Fibroblast of upper back skin (primary cell): Measurements from ENCODE around the gene NPAS2.
A peak's percentile ranks its signal among the peaks of the same experiment; 100 is the strongest.

Source experiments
- DNase-seq: peaks from one replicate; pipeline ENCODE4 v3.0.0-alpha.2; 2013

Gene NPAS2

DNA sequence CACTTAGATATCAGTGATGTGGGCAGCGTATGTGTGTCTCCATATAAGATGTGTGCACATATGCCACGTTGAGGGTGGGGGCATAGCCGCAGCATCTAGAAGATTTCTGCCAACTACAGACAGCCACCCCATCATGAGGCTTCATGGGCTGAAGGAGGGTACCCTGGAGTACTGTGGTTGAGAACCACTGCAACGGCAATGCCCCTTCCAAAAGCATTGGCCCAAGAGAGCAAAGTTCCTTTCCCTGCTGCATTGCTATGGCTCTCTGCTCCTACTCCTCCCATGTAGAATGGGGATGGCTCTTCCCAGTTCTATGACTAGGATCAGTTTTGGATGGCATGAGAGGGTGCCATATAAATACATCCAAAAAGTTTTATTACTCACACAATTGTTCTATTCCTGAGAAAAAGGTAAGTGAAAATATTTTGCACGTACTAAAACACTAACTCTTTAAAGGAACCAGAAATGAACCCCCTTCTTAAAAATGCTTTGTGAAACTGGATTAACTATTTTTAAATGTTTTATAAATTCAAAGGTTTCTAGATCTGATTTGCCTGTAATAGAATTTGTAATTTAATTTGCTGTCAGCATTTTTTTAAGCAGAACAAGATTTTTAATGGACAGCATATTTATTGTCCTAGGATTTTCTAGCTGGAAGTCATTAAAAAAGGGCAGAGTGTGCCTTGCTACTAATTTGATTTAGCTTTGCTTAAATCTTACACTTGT, 177.7 kb downstream of the NPAS2 start:
- DNase-seq: no peak

DNA sequence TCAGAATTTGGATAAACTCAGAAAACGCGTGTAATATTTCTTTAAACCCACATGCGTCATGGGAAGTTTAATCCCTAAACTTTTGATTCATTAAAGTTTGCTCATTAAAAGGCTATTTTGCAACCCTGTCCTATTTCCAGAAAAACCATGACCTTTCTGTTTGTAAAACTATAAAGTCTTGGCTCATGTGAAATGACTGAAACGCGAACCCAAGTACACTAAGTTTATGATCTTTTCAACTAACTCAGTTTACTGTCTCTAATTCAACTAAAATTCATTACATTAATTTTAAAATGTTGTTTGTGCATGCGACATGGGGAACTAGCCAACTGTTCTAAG, 178.3 kb downstream of the NPAS2 start:
- DNase-seq: no peak

DNA sequence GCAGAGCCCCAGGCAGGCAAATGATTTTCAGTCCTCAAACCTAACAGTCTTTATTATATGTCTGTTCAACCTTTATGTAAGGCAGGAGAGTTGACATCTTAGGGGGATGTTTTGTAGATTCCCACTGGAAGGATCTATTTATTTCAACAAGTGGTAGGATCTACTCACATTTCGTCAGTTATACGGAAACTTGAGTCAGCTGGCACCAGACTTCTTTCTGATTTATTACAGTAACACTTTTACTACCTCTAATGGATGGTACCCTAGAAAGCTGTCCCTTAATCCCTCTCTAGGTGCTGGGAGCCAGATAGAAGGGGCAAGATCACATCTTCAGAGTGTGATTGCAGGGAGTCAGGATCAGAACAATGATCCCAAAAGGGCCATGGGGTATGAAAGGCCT, 180.1 kb downstream of the NPAS2 start:
- DNase-seq: no peak

DNA sequence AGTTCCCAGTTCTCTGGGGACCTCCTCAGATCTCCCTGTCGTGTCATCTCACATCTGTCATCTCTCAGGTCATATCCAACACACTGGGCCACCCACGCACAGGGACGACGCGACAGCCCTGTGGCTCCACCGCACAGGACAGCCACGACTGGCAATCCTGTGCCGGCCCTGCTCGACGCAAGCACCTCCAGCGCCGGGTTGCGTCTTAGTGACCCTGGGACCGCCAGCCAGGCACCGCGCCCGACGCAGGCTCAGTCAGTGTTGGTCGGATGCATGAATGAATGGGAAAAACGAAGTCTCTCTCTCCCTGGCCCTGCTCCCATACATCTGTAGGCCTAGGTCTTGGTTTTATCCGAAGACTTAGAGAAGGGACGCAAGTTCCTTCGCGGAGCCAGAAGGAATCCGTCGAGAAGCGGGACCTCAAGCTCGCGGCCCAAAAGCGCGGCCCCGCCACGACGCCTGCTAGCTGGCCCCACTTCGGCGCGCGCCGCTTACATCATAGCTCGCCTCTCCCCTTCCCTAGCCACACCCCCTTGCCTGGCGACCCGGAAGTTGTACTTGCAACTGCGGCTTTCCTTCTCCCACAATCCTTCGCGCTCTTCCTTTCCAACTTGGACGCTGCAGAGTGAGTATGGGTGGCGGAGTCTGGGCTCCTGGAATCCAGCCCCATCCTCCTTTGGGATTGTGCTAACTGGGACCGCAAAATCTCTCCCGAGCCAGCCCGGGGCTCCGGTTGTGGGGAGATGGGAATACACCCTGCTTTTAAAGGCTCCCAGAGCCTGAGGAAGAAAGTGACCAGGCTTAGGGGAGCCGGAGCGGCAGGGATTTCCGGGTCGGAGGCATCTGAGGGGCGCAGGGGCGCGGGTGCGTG, 182.0 kb downstream of the NPAS2 start, which contains the start of gene RPL31:
Gene RPL31 (plus strand): TSS at position 599 of the 871 bp plus-strand sequence. CDS start 413 bp downstream, outside the sequence.
- peak; percentile 98 for DNase-seq

DNA sequence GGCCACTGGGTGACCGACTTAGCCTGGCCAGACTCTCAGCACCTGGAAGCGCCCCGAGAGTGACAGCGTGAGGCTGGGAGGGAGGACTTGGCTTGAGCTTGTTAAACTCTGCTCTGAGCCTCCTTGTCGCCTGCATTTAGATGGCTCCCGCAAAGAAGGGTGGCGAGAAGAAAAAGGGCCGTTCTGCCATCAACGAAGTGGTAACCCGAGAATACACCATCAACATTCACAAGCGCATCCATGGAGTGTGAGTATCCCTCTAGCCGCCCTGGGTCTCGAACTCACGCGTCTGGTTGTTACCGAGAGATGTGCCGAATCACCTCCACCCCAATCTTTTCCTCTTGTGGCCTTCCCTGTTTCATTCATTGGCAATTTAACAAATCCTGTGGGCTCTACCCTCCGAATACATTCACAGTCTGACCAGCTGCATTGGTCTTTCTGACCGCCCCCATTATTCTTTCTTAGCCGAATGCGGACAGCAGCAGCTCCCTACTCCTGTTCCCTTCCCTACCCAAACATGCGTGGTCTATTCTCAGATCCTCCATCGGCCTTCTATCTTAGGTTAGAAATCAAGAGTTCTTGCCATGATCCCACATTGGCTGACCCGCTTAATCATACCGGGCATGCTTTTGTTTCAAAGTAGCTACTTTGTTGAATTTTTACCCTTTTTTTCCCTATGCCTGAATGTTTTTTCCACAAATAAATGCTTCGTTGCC, 182.8 kb downstream of the NPAS2 start:
- DNase-seq: peak; percentile 9

DNA sequence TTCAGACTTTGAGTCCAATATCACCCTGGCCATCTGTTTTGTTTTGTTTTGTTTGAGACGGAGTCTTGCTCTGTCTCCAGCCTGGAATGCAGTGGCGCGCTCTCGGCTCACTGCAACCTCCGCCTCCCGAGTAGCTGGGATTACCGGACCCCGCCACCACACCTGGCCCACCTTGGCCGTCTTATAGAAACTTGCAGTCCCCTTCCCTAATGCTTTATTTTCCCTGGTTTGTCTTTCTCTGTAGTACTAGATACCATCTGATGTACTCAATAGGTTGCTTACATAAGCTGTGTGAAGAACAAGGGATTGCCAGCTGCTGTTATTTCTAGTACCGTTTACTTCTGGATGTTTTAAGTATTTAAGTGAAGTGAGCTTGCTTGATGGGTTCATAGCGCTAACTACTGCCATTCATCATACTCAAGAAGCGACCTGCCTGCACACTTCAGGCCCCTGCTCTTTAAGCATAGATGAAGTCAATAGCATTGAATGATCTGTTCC, 183.4 kb downstream of the NPAS2 start:
- DNase-seq: no peak

DNA sequence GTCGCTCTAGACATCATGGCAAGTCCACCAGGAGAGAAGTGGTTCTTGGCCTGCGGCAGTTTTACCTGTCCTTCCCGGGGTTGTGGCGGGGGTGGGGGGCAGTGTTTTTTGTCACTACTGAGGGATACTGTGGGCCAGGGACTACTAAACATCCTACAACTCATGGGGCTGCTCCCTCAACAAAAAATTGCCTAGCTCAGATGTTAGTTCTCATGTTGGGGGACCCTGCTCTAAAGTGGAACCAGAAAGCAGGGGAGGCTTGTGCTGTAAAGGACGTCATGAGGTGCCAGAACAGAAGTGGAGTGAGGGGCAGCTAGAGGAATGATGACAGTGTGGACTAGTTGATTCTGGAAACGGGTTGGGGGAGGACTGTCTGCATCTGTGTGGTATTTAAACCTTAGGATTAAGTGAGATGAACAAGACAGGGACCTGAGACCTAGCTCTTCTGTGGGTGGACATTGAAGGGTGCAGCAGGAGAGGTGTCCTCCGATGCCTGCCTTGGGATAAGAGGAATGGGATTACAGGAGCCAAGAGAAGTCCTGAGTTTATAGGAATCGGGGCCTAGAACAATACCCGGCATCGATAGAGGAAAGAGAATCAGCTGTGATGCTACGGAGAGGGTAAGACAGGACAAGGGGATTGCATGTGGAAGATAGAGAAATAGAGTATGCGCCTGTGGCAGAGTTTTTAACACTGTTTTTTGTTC, 184.8 kb downstream of the NPAS2 start:
- DNase-seq: no peak

DNA sequence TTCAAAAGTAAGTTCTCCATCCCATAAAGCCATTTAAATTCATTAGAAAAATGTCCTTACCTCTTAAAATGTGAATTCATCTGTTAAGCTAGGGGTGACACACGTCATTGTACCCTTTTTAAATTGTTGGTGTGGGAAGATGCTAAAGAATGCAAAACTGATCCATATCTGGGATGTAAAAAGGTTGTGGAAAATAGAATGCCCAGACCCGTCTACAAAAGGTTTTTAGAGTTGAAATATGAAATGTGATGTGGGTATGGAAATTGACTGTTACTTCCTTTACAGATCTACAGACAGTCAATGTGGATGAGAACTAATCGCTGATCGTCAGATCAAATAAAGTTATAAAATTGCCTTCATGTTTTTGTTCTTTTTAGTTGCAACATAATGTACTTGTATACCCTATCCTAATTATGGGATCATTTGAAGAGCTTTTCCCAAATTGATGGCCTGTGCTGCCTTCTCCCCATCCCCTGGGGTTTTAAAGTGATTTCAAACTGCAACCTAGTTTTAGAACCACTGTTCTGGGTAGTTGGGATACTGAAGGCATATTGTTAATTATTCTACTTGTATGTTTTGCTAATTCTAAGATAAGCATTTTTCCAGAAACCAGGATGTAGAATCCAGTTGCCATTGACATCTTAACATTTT, 186.3 kb downstream of the NPAS2 start:
- DNase-seq: no peak

DNA sequence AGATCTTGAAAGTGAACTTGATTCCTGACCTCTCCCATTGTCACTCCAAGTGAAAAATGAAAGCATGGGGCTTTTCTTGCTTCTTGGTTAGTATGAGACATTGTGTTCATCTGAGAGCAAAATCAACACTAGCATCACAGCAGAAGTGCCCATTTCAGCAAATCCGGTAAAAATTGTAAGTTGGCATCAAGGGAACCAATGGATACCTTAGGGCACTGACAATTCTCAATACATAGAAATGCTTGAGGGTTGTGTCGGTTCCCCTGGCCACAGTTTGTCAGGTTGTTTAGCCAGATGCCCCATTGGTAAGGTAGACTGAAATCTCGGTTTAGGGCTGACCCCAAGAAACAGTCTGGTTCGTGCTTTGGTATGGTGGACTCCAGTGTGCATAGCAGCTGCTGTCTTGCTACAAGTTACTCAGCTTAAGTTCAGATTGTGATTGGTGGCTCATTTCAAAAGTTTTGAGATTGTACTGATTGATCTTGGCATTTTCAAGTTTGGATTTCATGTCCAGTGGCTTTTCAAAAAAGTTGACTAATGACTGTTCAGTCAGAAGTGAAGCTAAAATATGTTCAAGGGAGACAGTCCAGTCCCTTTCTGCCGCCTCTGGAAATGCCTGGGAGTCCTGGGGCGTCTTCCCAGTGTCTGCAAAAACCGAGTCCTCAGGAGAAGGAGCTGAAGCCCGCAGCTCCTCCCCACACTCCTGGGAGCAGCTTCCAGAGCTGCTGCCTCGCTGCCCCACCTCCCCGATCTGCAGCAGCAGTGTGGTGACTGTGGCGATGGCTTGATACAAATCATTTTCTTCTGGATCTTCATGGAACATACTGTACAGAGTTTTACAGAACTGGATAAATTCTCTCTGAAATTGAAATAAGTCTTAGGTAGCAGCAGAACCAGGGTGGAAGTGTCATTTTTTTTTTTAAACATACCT, 187.7 kb downstream of the NPAS2 start:
- DNase-seq: no peak

DNA sequence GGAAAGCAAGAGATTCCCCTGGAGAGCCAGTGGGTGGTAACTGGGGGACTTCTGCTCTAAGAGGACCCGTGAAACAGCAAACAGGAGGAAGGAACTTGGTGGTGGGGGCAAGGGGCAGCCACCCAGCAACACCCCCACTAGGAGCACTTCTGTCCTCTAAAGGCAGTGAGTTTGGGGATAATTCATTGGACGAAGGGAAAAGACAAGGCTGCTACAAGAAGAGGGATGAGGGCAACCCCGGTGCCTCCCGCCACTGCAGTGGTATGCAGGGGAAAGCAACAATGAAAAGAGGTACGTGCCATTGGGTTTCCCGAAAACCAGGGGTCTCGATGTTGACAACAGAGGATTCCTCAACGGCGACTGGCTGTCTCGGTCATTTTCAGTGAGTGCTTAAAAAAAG, 191.2 kb downstream of the NPAS2 start:
- DNase-seq: no peak

DNA sequence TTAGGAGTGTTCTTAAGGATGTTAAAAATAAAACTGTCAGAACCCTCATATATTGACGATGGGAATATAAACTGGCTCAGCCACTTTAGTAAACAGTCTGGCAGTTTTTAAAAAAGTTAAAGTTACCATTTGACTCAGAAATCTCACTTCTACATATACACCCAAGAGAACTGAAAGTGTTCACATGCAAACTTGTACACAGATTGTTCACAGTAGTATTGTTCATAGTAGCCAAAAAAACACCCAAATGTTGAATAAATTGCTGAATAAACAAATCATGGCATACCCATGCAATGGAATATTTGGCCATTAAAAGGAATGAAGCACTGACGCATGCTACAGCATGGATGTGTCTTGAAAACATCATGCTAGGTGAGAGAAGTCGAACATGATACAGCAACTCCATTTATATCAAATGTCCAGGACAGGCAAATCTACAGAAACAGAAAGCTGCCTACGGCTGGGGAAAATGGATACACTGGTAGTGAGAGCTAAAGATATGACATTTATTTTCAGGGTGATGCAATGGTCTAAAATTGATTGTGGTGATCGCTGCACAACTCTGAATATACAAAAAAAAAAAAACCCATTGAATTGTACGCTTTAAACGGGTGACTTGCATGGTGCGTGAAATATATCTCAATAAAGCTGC, 192.2 kb downstream of the NPAS2 start:
- no peak for DNase-seq

DNA sequence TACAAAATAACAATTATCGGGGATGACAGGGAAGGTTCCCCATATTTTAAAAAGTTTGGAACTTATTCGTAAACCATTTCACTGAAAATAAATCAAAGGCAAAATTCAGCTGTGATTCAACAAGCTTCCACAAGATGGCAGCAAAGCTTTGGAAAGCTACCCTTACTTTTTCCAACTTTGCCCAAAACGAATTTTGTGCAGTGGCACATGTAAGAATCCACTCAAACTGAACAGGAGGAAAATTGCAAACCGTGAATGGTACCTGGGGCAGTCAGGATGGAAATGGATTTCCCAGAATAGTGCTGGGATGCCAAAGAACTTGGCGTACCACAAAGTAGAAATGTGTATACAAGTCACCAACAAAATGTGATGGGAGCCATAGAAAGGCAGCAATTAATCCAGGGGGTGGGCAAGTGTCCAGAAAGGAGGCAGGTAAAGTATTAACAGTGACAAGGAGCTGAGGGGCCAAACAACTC, 192.8 kb downstream of the NPAS2 start:
- DNase-seq: peak; percentile 49

DNA sequence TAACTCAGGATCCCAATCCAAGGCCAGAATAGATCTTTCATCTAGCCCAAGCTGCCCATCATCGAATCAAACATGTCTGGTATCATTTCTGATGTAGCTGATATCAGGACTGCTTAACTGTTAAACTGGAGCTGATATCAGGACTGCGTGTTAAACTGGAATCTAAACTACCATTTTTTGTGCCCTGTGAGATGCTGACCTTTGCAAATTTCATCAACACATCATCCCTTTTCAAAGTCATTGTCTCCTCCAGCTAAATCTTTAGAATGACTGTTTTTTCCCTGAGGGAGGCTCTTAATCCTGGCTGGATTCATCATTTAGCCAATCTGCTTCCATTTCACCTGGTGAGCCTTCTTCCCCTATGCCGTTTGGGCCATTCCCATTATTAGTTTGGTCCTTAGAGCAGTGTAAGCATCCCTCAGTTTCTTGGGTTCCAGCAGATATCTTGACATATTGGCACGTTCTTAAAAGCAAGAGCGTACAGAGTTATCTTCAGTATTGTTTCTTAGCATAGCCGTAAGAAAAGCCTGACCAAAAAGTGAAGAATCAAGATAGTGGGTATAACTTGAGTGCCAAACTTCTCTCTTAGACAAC, 194.4 kb downstream of the NPAS2 start:
- no peak for DNase-seq

DNA sequence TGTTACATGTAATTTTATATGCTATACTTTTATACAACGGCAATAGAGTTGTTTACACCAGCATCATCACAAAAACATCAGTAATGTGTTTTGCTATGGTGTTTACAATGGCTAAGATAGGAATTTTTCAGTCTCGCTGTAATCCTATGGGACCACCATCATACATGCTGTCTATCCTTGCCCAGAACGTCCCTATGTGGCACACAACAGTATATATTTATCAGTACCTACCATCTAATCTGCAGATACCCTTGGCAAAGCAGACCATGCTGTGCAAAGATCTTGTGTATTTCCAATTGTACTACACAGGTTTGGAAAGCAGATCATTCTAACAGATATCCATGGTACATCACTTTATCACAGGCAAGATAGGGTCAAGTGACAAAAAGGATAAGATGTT, 197.4 kb downstream of the NPAS2 start:
- DNase-seq: no peak

DNA sequence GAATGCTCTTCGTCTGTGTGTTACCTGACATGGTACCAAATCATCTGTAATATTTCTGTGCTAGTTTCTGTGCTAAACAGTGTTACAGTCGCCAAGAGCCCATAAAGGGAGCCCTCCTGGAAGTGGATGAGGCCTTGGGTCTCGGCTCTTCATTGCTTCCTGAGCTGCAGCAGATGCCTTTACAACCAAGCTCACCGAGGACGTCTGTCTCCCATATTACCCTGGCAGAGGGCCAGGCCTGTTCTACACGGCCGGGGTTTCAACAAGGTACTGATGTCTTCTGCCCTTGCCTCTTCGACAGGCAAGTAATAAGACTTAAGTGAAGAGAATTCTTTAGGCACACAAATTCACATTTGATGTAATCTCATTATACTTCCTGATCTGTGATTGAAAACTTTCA, 199.0 kb downstream of the NPAS2 start:
- DNase-seq: no peak

DNA sequence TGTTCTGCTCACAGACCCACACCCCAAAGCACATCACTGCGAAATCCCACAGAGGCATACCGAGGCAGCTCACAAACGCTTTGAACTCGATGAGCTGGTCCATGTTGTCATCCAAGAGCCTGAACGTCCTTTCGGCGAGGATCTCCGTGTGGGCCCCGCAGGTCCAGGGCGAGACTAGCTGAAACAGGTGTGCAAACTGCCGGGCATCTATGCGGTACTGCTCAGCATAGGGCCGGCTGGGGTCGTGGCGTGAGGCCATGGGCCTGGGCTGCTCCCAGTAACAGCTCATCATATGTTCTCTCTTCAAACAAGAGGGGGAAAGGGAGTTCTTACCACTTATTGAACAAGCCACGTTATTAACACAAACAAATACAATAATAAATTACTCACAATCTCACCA, 202.3 kb downstream of the NPAS2 start:
- no peak for DNase-seq

DNA sequence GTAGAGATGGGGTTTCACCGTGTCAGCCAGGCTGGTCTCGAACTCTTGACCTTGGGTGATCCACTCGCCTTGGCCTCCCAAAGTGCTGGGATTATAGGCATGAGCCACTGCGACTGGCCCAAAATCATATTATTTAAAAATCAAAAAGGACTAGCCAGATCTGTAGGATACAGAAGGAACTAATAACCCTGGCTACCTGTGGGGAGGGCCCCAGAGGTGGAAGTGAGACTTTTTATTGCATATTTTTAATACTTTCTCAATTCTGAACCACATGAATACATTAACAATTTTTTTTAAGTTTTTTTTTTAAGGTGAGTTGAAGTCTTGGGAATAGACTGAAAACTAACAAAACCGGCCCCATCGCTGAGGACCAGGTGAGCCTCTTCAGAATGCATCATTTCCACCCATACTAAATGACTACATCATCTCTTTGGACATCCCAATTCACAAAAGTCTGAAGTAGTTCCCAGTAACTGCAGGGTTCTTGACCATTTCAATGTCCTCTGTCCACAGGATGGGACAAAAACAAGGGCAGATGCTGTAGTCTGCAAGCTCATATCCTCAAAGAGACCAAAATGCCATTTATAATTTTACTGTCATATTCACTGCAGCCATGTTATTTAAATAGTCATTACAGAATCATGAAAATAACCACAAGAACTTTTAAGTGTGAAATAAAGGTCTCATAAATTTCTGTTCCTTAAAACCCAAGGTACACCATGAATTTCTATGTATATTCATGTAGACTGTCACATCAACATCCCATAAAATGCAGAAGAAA, 203.6 kb downstream of the NPAS2 start:
- no peak for DNase-seq

DNA sequence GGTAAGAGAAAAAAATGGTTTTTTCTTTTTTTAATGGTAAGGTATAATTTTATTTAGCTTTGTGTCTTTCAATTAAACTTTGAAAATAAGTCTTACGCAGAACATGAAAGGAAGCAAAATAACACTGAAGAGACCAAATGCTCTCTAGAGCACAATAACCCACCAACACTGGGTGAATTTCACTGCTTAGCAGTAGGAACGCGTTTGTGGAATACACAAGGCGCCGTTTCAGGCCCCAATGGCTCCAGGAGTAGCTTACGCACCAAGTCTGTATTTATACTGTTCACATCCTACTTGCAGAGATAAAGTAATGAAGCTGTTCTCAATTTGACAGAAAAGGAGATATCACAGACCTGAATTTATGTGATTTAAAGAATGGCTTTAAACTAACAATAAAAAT, 205.6 kb downstream of the NPAS2 start:
- no peak for DNase-seq

DNA sequence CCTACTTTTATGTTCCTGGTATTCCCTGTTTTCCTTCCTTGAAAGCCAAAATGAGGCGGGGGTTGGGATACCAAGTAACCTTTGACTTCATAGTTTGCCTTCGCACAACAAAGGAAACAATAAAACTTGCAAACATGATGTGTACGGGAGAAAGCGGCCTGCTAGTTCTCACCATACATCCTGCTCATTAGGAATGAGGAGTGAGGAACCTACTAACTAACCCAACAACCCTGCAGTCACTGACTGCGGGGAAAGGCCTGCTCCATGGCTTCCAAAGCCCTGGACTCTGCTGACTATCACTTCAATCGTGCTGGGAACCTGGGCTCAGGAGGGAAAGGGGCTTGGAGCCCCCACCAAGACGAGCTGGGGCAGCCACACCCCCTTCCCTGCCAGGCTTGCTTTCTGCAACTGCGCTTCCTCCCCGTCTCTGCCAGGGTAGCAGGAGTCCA, 206.3 kb downstream of the NPAS2 start:
- DNase-seq: no peak
